GM18867 (cell line): ENCODE data around the gene GAS7.

ENCODE experiments used
- ATAC-seq: cut with Tn5 transposase; IDR thresholded peaks from one replicate; pipeline ENCODE4 v1.9.1; 2021; ENCODE audit warnings: mild to moderate bottlenecking, moderate library complexity; ENCODE audit not compliant: unreplicated experiment

GAS7 gene

DNA sequence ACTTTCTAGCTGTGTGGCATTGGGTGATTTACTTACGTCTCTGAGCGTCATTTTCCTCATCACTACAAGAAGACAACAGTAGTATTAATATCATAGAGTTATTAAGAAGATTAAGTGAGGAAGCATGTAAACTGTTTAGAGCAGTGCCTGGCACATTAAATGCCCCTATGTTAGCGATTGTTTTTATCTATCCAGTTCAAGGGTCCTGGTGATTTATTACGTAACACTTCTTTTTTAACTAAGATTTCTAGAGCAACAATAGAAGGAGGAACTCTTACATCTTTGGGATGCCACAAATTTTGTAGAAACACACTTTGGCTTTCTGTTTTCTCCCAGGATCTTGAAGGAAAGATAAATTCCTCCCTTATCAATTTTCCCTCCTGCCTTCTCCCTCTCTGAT, 3.3 kb upstream of the GAS7 start:
- ATAC-seq, result no peak

DNA sequence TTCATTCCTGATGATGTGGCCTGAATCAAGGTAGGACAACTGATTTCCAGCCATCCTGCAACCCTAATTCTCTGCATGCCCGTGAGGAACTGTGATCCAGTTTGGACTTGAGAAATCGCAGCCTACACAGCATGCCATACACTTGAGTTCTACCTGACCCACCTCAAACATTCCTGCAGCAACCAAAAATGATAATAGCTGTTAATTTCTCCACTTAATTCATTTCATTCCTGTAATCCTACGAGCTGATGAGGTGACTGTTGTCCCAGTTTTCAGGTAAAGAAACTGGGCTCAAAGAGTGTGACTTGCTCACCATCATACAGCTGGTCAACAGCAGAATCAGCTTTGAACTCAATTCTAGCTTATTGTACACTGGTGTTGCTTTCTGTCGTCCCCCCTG, 2.2 kb upstream of the GAS7 start:
- ATAC-seq, result no peak

DNA sequence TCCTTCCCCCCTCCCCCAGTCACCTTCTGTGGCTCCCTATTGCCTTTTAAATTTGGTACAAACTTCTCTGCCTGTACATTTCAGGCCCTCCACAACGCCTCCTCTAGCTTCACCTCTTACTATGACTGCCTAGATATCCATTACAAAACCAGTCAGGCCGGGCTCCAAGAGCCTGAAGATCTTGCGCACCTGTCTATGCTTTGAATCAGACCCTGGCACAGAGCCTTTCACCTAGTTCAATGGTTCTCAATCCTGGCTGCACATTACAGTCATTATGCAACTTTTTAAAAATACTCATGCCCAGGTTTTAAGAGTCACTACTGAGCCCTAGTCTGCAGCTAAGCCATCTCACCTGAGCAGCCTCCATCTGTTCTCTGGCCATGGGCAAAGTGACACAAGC, 1.6 kb upstream of the GAS7 start:
- no peak for ATAC-seq

DNA sequence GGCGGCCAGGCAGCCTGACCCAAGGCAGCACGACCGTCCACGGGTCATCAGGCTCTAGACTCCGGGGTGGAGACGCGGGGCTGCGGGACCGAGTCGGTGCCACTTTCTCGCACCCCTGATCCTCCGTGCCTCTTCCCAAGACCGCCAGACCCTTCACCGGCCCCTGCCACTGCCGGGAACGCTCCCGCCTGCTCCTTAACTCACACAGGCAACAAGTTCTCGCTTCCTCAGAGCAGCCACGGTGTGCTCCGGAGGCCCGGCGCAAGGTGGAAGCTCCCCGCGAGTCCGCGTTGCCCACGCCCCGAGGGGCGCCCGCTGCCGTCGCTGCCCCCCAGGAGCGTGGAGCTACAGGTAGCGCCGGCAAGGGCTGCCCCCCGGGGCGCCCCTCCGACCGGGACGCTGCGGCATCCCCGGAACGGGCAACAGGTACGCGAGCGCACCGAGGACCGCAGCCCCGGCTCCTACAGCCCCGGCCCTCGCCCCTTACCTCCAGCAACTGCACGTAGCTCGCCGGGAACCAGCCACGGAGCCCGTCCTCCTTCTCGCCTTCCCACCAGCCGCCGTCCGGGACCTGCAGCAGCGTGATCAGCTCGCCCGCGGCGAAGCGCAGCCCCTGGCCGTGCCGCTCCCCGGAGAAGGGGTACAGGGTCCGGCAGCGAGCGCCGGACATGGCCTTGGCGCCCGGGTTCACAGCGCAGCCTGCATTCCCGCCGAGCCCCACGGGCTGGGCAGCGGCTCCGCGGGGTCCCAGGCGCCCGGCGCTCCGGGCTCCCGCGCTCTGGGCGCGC, 491 bp downstream of the GAS7 start:
- peak; percentile 18 for ATAC-seq

DNA sequence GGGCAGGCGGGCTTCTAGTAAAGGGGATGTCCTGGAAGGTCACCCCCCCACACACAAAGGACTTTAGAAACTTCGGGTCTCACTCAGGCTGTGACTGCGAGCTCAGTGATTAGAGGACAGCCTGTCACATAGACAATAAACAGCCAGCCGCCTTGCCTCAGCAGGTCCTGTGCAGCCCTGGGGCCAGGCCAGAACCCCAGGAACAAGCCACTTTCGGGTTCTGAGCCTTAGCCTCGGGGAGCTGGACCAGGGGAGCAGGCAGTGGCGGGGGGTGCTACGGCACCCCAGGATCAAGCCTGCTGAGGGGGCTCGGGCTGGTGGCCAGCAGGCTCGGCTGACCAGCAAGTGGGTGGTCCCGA, 1.1 kb downstream of the GAS7 start:
- ATAC-seq, result no peak

DNA sequence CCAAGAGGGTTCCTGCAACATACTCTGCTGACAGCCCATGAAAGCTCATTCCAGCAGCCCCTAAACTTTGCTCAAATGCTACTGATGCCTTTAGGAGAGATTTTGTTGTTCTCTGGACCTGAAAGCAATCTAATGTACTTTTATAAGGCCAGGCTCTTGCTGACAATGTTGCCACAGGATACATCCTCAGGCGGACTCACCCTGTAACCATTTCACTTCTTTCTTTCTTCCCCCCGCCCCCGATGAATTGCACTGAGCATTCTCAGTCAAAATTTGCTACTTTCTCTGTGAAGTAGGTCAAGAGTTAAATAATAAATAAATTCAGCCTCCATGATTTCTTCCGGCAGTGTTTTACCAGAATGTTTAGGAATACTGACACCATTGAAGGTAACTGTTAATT, 1.5 kb downstream of the GAS7 start:
- ATAC-seq, result no peak

DNA sequence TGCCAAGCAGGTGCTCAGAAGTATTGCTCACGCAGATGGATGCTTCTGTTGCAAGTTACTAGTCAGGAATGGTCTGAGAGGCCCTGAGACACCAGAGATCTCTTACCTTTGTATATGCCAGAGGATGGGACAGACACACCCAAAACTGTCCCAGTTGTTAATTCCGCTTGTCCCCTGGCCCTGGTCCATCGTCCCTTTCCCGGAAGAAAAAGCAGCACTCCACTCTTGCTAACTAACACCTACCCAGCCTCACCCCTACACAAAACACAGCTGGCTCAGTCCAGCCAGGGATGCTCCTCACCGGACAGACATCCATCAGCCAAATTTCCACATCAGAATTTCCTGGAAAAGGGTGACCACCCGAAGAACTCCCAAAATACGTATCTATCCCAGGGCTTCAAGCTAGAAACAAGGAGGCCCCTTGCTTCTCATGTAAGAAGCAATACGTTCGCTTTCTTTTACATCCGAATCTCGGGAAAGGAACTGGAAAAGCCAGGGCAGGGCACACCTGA, 2.0 kb downstream of the GAS7 start:
- ATAC-seq, result no peak

DNA sequence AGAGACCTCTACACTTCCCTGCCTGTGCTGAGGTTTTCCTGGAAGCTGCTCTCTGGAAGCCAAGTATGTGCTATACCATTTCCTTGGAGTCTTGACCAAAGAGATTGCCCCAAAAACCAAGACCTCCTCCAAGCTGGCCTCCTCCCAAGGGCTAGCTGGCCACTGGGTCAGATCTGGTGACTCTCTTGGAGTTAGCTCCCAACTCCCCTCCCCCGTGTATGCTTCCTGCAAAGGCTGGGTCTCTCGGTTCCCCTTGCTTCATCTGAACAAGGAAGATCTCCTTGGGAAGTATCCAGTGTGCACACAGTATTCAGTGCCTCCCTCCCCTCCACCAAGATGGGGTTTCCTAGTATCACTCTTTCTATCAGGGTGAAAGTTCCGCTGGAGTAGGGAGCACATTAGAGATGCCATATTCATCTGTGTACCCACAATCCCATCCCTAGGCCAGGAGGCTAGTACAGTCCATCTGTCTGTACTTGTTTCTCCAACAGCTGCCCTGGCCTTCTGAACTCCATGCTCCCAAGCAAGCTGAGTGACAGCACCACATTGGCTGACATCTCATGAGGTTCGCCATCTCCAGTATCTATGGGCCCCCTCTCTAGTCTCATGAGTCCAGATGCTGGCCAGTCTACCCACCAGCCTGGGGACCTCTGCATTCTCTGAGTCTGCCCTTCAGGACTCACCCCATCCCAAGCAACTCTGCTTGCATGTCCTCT, 3.2 kb downstream of the GAS7 start:
- no peak for ATAC-seq

DNA sequence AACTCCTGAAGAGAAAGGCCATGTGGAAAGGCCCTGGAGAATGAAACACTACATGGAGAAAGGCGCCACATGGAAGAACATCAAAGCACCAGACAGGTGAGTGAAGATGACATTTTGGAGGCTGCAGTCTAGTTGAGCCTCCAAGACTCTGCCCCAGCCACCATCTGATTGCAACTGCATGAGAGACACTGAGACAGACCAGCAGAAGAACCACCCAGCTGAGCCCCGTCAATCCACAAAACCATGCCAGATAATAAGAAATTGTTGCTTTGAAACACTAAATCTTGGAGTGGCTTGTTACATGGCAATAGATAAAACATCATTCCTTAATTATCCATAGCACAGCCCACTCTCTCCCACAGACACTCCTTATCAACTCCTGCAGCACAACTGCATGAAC, 4.8 kb downstream of the GAS7 start:
- no peak for ATAC-seq

DNA sequence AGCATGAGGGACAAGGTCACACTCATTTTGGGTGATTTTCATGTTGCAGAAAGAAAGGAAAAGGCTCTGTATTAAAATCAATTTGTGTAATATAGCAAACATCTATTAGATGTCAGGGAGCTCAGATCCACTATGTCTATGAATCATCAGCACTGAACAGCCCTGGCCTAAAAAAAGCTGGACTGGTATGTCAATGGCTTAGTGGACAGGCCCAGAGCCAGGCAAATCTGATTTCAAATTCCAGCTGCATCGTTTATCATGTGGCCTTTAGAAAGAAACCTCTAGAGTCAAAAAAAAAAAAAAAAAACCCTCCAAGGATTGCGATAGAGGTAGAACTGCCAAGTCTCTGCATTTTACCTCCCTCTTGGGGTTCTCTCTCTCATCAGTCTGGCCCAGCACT, 5.4 kb downstream of the GAS7 start:
- ATAC-seq, result no peak

DNA sequence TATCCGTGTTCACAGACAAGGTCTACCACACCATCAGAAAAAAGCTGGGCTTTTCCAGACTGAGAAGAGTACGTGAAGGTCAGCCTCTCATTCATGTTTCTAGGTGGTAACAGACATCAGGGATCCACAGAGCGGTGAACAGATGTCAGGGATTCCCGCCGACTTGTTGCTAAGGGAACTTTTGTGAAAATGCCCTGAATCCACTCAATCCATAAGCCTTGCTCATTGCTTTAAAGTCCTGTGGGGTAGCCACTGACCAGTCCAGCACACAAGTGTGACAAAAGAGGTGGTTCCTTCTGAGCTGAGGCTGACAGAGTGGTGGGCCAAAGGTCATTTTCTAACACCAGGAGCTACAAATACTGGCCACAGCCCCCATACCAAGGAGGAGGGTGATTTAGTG, 5.9 kb downstream of the GAS7 start:
- ATAC-seq, result no peak

DNA sequence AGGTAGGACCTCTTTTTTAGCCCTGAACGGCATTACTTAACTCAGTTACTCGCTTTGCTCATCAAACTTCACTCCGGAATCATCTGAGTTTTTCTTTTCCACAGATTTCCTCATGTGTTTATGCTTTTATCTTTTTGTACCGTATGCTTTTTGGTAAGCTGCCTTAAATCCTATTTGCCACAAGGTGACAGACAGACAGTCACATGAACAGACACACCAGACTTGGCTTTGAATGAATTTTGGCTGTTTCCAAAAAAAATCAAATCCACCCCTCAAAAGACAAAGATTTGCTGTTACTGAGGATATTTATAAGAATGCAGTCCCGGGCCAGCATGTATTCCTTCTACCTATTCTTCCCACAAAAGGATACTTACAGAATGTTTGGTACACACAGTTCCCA, 10.9 kb downstream of the GAS7 start:
- no peak for ATAC-seq

DNA sequence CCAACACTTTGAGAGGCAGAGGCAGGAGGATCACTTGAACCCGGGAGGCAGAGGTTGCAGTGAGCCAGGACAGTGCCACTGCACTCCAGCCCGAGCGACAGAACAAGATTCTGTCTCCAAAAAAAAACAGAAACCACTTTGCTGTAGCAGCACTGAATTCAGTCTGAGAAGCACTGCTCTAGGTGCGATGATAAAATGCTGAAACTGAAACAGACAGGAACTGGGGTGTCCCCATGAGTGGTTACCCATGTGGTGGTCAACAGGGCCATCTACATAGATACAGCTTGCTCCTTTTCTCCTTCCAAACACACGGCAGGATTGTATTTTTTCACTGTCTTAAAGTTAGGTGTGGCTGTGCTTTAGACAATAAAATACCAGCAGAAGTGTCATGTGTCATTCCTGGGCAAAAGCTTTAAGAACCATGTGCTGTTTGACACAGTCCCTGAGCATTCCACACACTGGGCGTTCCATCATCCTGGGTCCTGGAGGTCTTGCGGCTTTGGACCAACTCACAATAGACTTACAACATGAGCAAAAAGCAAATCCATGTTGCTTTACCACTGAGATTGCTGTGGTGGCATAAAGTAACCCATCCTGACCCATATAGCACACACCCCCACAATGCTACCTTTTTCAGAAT, 11.5 kb downstream of the GAS7 start:
- peak; percentile 42 for ATAC-seq

DNA sequence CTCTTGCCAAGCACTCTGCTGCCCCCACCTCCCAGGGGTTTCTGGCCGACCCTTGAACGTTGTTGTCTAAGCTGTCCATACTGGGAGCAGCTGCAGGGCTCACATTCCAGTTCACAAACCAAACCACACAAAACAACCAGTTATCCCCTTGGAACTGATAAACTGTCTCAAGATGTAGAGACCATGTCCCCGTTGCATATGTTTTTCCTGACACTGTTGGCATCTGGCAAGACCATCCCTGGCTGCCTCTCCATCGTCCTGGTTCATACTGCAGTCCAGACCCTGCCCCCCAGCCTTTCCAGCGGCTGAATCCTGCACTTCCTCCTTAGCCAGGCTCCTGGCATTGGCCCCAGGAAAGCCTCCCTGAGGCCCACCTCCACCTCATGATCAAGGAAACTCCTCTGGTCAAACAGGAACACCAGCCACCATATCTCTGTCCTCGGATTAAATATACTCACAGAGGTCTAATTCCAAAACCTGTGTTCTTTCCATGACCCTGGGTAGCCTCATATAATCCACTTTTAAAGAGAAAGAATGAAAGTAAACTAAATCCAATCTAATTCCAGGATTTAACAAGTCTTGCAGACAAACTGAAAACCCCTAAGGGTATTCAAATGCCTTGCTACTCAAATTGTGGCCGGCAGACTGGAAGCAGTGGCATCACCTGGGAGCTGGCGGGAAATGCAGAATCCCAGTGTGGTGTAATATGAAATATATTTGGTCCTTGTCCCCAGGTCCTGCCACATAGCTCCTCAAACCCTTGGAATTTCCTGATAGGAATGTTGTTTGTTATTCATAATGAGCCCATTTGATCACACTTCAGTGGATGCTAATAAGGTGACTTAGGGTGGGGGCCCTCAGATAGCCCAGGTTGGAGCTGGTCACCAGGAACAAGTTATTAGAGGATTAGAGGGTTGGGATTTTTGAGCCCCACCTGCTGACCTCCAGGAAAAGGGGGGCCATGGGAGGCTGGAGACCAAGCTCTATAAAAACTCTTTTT, 14.2 kb downstream of the GAS7 start:
- no peak for ATAC-seq

DNA sequence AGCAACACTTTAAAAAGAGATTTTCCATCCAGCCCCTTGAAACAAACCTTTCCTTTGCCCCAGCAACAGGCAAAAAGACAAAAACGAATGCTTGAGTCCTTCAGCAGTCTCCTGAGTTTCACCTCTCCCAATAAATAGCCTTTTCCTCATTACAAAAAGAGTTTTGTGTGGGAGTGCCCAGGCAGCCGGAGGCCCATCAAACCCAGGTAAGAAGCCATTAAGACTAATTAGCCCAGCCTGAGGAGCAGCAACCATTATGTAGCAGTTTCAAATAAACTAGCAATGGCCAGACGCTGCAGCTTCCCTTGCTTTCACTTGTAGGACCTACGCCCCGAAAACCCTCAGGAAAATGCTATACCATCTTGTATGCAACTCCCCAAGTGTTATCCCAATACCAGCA, 15.6 kb downstream of the GAS7 start:
- ATAC-seq, result no peak

DNA sequence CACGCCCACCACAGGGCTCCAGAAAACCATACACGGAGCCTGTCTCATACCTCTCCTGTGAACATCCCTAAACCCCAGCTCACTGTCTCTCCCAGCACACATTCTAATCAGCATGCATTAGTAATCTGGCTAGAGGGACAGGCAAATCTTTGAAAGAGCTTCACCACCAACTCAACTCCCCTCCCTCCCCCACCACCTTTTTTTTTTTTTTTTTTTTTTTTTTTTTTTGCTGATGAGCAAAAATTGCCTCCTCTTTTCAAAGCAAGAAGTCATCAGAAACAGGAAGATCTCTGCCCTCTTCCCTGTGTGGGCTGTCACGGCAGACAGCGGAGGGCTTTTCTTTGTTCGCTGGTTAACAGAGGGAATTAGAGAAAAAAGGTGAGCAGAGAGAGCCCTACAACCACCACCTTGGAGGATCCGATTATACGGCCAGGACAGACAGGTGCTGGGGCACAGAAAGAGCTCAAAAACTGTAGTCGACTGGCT, 19.9 kb downstream of the GAS7 start:
- ATAC-seq, result no peak

DNA sequence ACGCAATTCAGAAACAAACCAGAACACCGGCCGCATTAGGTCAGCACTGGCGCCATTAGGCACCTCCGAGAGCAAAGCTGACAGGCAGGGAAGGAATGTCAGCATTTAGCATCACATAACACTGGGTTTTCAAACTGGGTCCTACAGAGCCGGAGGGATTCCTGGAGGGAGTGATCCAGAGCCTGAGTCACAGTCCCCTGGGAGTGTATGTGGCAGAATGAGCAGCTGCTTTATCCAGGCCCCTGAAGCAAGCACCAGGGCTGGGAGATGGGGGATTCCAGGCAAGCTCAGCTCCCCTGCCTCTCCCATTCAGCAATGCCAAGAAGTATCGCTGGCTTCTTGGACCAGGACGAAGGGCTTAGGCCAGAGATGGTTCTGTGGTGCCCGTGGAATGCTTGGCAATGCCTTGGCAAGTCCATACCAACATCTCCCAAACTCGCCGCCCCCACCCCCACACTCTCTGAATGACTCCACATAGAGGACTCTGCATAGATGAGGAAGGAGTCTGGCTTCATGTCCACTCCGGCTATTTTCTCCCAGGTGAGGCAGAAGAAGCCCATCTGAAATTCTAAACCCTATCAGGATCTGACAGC, 20.4 kb downstream of the GAS7 start:
- peak; percentile 25 for ATAC-seq

DNA sequence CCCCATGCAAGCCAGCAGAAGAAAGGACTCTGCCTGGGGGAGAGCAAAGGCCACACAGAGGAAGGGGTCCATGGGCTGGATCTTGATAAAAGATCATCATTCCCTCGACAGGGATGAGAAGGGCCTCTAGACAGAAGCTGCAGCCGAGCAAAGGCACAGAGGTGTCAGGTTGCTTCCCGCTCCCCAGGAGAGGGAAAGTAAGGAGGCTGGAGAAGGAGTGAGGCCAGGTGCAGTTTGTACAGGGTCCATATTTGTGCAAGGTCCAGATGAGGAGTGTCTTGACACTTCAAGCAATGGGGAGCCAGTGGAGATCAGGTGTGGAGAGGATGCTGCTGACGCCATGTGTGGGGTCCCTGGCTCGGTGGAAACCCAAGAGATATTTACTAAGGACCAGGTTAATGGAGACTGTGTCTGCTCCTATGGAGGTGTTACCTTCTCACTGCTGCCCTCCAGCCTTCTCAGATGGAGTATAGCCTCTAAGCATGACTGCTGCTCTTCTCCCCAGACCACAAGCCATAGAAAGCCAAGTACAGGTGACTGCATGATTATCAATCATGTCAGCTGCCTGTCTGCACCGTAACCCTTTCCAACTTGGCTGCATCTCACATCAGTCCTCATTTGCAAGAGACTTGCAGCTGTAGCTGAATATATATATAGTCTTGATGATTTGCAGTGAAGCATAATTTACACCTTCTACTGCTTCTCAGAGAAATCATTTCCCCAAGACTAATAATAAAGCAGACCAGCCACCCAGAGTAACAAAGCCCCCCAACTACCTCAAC, 21.1 kb downstream of the GAS7 start:
- ATAC-seq, result peak; percentile 65

DNA sequence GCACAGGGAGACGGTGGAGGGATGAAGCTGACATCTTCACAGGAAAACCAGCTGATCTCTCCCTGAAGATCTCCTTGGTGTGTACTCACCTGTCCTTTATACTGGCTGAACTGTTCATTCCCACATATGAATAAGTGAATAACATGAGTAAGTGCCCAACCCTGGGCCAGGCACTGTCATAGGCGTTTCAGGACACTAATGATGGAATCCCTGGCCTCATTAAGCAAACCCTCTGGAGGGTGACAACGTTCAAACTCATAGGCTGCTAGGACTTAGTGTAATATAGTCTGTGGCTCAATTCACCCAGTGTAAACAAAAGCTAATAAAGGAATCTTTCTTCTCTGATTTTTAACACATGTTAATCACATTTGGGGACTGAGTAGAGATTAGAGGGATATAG, 24.5 kb downstream of the GAS7 start:
- no peak for ATAC-seq
